A204.1 (cell line): ENCODE results near the gene LETM1.

Experiments used
- FAIRE-seq: peaks from 2 replicates; lab custom pipeline; 2012; peaks lifted over from hg19 to GRCh38; lab: Jason Lieb, UNC

The LETM1 gene

GRCh38 chr4:1871471-1872021, 15.6 kb upstream of the LETM1 start:
- FAIRE-seq: no peak

GRCh38 chr4:1870578-1871443, 14.9 kb upstream of the LETM1 start, which contains the start of gene NSD2:
Gene NSD2 (plus strand): TSS chr4:1871393. CDS start chr4:1900655, 29,262 bp downstream.
- no peak for FAIRE-seq

DNA sequence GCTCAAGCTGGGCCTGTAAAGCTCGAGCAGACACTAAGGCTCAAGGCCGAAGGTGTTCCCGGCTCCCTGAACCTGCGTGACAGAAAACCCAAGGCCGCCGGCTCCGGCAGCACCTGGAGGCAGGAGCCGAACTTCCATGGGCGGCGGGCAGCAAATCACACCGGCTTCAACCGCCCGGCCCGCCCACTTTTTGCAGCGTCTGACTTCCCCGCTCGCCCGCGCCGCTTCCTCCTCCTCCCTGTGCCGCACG, 14.3 kb upstream of the LETM1 start:
- FAIRE-seq: no peak

GRCh38 chr4:1869530-1870327, 13.8 kb upstream of the LETM1 start:
- no peak for FAIRE-seq

GRCh38 chr4:1868912-1869311, 13.0 kb upstream of the LETM1 start:
- no peak for FAIRE-seq

DNA sequence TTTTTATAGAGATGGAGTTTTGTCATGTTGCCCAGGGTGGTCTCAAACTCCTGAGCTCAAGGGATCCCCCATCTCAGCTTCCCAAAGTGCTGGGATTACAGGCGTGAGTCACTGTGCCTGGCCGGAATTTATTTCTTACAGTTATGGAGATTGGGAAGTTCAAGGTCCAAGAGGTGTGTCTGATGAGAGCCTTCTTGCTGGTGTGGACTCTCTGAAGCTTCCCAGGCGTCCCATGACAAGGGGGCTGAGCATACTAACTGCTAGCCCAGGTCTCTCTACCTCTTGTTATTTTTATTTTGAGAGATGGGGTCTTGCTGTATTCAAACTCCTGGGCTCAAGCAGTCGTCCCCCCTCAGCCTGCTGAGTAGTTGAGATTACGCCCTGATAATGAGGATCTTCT, 12.3 kb upstream of the LETM1 start:
- no peak for FAIRE-seq

GRCh38 chr4:1866189-1866661, 10.3 kb upstream of the LETM1 start:
- no peak for FAIRE-seq

GRCh38 chr4:1864076-1865008, 8.4 kb upstream of the LETM1 start:
- no peak for FAIRE-seq

DNA sequence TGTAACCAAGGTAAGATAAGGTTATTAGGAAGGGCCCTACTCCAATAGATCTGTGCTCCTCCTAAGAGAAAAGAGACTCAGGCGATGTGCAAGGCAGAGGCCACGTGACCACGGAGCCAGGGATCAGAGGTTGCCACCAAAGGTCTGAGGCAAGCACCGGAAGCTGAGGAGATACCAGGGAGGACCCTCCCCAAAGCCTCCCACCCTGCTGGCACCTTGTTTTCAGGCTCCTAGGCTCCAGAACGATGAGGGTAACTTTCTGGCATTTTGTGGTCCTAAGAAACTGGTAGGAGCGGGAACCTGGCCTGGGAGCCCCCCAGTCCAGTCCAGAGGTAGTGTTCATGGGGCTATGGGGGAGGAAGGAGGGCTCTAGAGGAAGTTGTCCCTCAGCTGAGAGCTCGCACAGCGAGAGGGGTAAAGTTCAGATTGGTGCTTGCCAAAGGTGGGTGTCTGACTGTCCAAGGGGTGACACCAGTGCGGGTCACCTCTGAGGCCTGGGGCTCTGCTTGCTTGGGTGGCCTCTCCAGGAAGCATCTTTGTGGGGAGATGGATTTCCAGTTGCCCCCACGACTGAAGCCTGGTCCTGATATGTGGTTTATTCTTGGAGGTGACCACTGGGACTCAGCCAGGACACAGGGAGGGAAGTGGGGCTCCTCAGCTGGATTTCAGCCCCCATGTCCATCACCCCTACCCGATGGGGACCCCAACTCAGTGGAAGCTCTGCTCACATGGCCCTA, 7.5 kb upstream of the LETM1 start:
- FAIRE-seq: no peak

DNA sequence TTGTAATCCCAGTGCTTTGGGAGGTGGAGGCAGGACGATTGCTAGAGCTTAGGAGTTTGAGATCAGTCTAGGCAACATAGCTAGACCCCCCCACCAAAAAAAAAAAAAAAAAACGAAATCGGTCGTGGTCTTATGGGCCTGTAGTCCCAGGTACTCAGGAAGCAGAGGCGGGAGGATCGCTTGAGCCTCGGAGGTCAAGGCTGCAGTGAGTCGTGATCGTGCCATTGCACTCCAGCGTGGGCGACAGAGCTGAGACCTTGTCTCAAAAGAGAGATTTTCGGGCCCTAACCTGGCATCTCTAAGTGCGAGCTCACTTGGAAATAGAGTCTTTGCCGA, 7.0 kb upstream of the LETM1 start:
- FAIRE-seq: no peak

GRCh38 chr4:1862055-1862911, 6.3 kb upstream of the LETM1 start:
- FAIRE-seq: no peak

- no peak for FAIRE-seq
These were observed 3.4 kb upstream of the LETM1 start for GRCh38 chr4:1859389-1859753.

GRCh38 chr4:1857931-1858330, 2.0 kb upstream of the LETM1 start:
- no peak for FAIRE-seq

DNA sequence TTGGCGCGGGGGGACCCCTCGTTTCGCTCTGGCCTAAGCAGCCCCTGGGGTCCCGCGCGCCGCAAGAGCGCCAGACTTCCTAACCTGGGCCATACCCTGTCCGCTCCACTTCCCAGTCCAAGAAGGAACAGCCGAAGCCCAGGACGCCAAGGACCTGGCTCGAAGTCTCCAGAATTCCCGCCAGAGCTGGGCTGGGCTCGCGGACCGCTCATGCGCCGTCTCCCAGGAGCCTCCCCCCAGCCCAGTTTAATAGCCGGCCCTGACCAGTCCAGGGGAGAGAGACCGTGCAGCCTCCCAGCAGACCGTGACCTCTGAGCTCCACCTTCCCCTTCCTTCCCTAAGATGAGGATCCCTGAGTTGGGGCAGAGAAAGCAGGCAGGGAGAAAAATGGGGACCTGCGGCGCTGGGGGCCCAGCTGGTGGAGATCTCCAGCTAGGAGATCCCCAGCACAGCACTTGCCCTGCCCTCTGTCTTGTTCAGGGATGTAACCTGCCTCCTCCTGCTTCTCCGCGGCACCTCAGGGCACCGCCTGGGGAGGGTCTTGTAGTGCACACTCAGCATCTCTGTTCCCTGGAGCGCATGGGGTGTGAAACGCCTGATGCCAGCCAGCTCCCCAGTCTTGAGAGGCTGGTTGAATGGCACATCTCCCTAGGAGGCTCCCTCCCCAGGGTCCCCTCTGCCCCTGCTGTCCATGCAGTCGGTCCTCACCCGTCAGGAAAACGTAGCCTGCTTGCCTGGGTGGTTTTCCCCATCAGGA, 1.2 kb upstream of the LETM1 start:
- FAIRE-seq: no peak

DNA sequence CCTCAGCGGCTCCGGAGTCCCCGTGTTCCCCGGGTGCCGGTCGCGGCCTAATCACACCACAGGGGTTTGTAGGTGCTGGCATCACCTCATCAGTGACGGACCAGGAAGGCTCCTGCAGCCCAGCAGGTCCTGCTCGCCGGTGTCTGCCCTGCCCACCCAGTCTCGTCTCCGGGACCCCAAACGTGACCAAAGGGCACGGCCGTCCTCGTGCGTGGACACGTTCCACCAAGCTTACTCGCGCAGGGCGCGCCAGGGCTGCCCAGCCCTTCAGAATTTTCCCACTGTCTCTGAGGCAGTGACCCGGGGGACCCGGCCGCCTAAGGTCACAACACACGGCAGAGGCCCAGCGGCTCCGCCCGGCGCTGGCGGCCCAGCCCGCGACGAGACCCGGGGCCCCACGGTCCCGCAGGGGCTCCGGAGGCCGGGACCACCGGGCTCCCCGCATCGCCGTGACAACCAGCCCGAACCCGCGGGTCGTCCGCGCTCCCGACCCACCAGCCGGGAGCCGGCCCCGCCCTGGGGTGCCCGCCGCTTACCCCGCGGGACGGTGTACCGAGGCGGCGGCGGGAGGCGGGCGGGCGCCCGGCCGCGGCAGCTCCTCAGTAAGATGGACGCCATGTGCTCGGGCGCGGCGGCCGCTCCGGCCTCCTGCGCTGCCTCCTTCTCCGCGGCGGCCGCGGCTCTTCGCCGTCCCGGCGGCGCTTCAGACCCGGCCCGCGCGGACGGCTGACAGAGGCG, 454 bp downstream of the LETM1 start:
- FAIRE-seq: no peak

DNA sequence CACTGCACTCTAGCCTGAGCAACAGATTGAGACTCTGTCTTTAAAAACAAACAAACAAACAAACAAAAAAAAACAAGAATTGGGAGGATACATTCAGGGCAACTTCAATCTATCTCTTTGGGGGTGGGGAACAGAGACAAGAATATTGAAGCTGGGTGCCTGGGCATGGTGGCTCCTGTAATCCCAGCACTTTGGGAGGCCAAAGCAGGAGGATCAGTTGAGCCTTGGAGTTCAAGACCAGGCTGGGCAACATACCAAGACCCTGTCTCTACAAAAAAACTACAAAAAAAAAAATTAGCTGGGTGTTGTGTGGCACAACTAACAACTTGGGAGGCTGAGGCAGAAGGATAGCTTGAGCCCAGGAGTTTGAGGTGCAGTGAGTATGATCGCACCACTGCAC, 1.2 kb downstream of the LETM1 start:
- no peak for FAIRE-seq

GRCh38 chr4:1852904-1853623, 2.9 kb downstream of the LETM1 start:
- no peak for FAIRE-seq

DNA sequence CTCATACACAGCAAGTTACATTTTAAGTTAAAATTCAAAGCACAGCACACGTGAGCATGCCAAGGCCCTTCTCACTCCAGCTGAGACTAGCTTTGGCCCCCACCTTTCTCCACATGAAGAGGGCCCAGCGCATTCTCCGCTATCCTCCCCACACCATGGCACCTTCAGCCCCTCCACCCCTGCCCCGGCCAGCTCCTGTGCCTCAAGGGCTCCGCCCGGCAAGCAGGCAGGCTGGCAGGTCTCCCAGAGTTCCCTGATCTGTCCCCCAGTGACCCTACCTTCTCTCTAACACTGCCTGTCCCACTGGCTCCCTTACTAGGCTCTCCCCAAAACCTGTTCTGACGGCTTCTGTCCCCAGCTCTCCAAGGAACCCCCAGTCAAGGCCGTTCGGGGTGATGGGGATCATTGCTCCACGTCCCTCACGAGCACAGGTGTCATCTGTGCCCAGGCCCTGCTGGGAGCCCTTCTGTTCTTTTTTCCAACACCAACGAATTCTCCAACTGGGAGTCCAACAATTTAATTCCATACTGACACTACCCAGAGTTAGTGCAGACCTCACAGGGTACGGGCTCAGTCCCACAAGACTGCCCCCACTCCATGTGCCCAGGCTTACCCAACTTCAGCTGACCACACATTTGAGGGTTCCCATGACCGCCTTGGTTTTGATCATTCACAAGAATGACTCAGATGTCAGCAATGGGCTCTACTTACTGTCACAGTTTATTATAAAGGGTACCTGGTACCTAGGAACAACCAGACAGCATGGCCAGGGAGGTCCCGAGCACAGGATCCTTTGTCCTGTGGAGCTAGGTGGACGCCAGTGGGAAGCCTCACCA, 4.2 kb downstream of the LETM1 start:
- FAIRE-seq: no peak
